K562 (cell line): Measurements from ENCODE around the gene GTF2I. TPM values are rescaled to one million over a fixed set of nuclear protein-coding genes. Genes with fewer than 3 reads are reported as not detected.

ENCODE experiments used
- ARID4B ChIP-seq: sonication (generic); formaldehyde crosslinking; IDR thresholded peaks from 2 replicates; pipeline ENCODE4 v1.8.0; 2022; ENCODE audit warnings: mild to moderate bottlenecking, missing genetic modification reagents
- BCOR ChIP-seq: fragments of 450-650 bp; IDR thresholded peaks from 2 replicates; pipeline ENCODE4 v1.6.1; 2016
- CEBPB ChIP-seq: fragments of 450-650 bp; IDR thresholded peaks from 2 replicates; pipeline ENCODE4 v1.6.1; 2016; ENCODE audit warnings: missing genetic modification characterization, missing compliant biosample characterization
- CXXC5 ChIP-seq: fragments of 250-450 bp; sonication (Bioruptor Pico); IDR thresholded peaks from 2 replicates; pipeline ENCODE4 v1.8.0; 2022; ENCODE audit warnings: inconsistent platforms, mild to moderate bottlenecking, moderate library complexity
- EZH2 ChIP-seq: IDR thresholded peaks from 2 replicates; pipeline ENCODE4 v1.6.1; 2012; ENCODE audit warnings: low read depth, mild to moderate bottlenecking, inconsistent platforms, low read length, borderline replicate concordance
- ILK ChIP-seq: fragments of 450-650 bp; IDR thresholded peaks from 2 replicates; pipeline ENCODE4 v1.6.1; 2016; ENCODE audit warnings: missing genetic modification characterization, low read depth, mild to moderate bottlenecking, missing compliant biosample characterization, moderate library complexity, borderline replicate concordance
- MAX ChIP-seq: sonication (generic); formaldehyde crosslinking; IDR thresholded peaks from 2 replicates; pipeline ENCODE4 v1.9.0; 2022; ENCODE audit warnings: mild to moderate bottlenecking, missing genetic modification reagents
- MYBL2 ChIP-seq, 2 experiments: fragments of 450-650 bp in 1 of 2; sonication (generic) in 1 of 2; formaldehyde crosslinking in 1 of 2; IDR thresholded peaks; 2 replicates each; pipeline versions ENCODE4 v1.6.1 to v1.8.1; 2017 to 2022; ENCODE audit warnings: borderline replicate concordance in 1 of 2, inconsistent platforms in 1 of 2, low read depth in 1 of 2, mild to moderate bottlenecking in 1 of 2, missing genetic modification reagents in 1 of 2, moderate library complexity in 1 of 2
- NELFE ChIP-seq: IDR thresholded peaks from 2 replicates; pipeline ENCODE4 v1.6.1; 2011; ENCODE audit warnings: mild to moderate bottlenecking; ENCODE audit not compliant: insufficient read depth, insufficient read length
- NR2C2 ChIP-seq, 2 experiments: fragments of 200-800 bp in 1 of 2; sonication (Bioruptor generic) in 1 of 2; sonication (generic) in 1 of 2; formaldehyde crosslinking in 1 of 2; IDR thresholded peaks; 2 replicates each; pipeline versions ENCODE4 v1.6.1 to v1.8.0; 2016 to 2022; ENCODE audit warnings: mild to moderate bottlenecking in 1 of 2, missing compliant biosample characterization in 1 of 2, missing genetic modification characterization in 1 of 2, missing genetic modification reagents in 1 of 2
- PHF20 ChIP-seq: fragments of 450-650 bp; IDR thresholded peaks from 2 replicates; pipeline ENCODE4 v1.6.1; 2018; ENCODE audit not compliant: partially characterized antibody
- PYGO2 ChIP-seq: fragments of 450-650 bp; IDR thresholded peaks from 2 replicates; pipeline ENCODE4 v1.6.1; 2016; ENCODE audit warnings: mild to moderate bottlenecking, missing genetic modification characterization, moderate library complexity, missing compliant biosample characterization
- RBM34 ChIP-seq: fragments of 200-400 bp; formaldehyde crosslinking; IDR thresholded peaks from 2 replicates; pipeline ENCODE4 v1.6.1; 2018; ENCODE audit warnings: low read length, borderline replicate concordance; ENCODE audit not compliant: insufficient read depth
- RBM39 ChIP-seq: fragments of 200-400 bp; formaldehyde crosslinking; optimal IDR thresholded peaks from 2 replicates; pipeline ENCODE3; 2018; ENCODE audit warnings: low read depth, low read length
- SMARCB1 ChIP-seq: IDR thresholded peaks from 2 replicates; pipeline ENCODE4 v1.6.1; 2011; ENCODE audit warnings: improper control_type of control experiment, low read depth; ENCODE audit not compliant: insufficient read length
- ZBTB26 ChIP-seq: fragments of 450-650 bp; formaldehyde crosslinking; IDR thresholded peaks from 2 replicates; pipeline ENCODE4 v1.4.0; 2022; ENCODE audit warnings: missing genetic modification characterization
- ZNF140 ChIP-seq: fragments of 250-450 bp; sonication (Bioruptor Pico); IDR thresholded peaks from 2 replicates; pipeline ENCODE4 v1.8.0; 2021; ENCODE audit warnings: moderate library complexity, mild to moderate bottlenecking, inconsistent platforms
- ZNF354B ChIP-seq: fragments of 250-450 bp; sonication (Bioruptor Pico); IDR thresholded peaks from 2 replicates; pipeline ENCODE4 v1.4.0; 2020
- ZNF436 ChIP-seq: fragments of 250-450, 450-650 bp; sonication (Bioruptor Pico); formaldehyde crosslinking; IDR thresholded peaks from 2 replicates; pipeline ENCODE4 v1.7.0; 2020; ENCODE audit warnings: mild to moderate bottlenecking
- ZNF444 ChIP-seq: fragments of 250-450 bp; sonication (Bioruptor Pico); IDR thresholded peaks from 2 replicates; pipeline ENCODE4 v1.4.0; 2020; ENCODE audit warnings: mild to moderate bottlenecking, moderate library complexity
- ZNF589 ChIP-seq: fragments of 200-800 bp; sonication (Bioruptor generic); IDR thresholded peaks from 2 replicates; pipeline ENCODE4 v1.6.1; 2016; ENCODE audit warnings: low read depth, missing genetic modification characterization, missing compliant biosample characterization
- ZNF75A ChIP-seq: fragments of 450-650 bp; formaldehyde crosslinking; IDR thresholded peaks from 2 replicates; pipeline ENCODE4 v1.4.0; 2020; ENCODE audit warnings: mild to moderate bottlenecking
- polyA plus RNA-seq, 8 experiments: library from polyadenylated mRNA; depleted of rRNA in 4 of 8; stranded (reverse) in 5 of 8; unstranded in 3 of 8; fragments of >200 nt; fragmentation: Nextera tagmentation in 2 of 8; fragmentation: Illumina TruSeq in 1 of 8; extraction: Ambion mirVana in 2 of 8; extraction: Trizol in 1 of 8; gene quantifications; 2 replicates each; pipeline versions ENCODE4 v1.2.1 to v1.2.3, GENCODE V29; 2011 to 2014; ENCODE audit warnings: inconsistent platforms in 1 of 8, missing spikeins in 1 of 8
- total RNA-seq, 7 experiments: library from RNA; depleted of rRNA in 6 of 7; stranded (reverse); fragments of >200 nt in 6 of 7; fragmentation: Illumina TruSeq in 2 of 7; extraction: Trizol in 2 of 7; gene quantifications; 2 replicates each; pipeline versions ENCODE4 v1.2.1 to v1.2.3, GENCODE V29; 2011 to 2021; ENCODE audit warnings: low replicate concordance in 1 of 7

GTF2I gene
- total and polyA plus RNA-seq, 9 of the 15 experiments (the other 6 are each of a cell fraction or from before 2014, with no cell fraction given): 8.4 to 161 (median 90.0) TPM

DNA sequence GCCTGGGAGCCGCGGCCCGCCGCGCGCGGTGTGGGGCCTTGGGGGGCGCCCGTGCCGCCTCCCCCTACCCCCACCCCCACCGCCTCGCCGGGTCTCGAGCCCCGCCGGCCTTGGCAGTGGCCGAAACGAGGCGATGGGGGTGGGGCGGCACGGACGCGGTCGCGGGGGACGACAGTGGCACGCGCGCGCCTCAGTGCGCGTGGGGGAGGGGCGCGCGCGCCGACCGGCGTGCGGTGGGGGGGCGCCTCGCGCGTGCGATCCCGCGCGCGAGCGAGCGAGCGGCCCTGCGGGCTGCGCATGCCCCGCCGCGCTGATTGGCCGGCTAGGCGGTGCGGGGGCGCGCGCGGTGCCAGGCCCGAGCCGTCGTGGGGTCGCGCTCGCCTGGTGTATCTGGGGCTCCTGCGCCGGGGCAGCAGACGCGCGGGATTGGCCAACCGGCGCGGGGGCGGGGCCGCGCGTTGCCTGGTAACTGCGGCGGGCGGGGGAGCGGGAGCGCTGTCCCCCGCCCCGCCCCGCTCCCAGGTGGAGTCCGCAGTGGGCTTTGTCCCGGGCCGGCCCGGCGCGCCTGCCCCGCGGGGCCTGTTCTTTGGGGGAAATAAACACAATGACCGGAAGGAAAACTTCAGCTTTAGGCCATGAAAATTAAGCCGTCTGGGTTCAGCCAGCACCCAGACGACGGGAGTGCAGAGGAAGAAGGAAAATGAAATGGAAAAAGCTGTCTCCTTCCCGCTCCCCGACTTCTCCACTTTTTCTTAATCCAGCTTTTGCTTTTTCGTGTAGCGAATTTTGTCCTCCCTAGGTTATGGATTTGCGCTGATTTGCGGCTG is 873 bp downstream of the GTF2I start (continued):
- peak; percentile 47; the same call in 1 of the 2 replicates for TF ChIP-seq ARID4B
- TF ChIP-seq MAX (CRISPR knock-in tag): no peak
- no peak for TF ChIP-seq ZNF75A (CRISPR knock-in tag)
- TF ChIP-seq EZH2: no peak
- TF ChIP-seq ZNF436: no peak
- no peak for TF ChIP-seq ZNF354B (CRISPR knock-in tag)
- TF ChIP-seq RBM39: no peak
- no peak for TF ChIP-seq PYGO2 (tag)
- TF ChIP-seq NR2C2 (CRISPR knock-in tag; IDR thresholded peaks at IDR 0.05): no peak
- TF ChIP-seq NR2C2 (tag; IDR thresholded peaks at IDR 0.05): peak; percentile 61; the same call in 1 of the 2 replicates
- peak; percentile 89 for TF ChIP-seq CXXC5 (CRISPR knock-in tag)
- TF ChIP-seq ZBTB26 (CRISPR knock-in tag): no peak
- no peak for TF ChIP-seq NELFE
- TF ChIP-seq SMARCB1: no peak
- TF ChIP-seq PHF20: no peak
- no peak for TF ChIP-seq ZNF140 (CRISPR knock-in tag)
- TF ChIP-seq RBM34: no peak
- TF ChIP-seq CEBPB: no peak
- TF ChIP-seq ZNF589 (CRISPR knock-in tag): peak; percentile 82
- TF ChIP-seq BCOR: no peak
- no peak for TF ChIP-seq MYBL2 (IDR thresholded peaks at IDR 0.05; ENCODE audit: low read depth)
- TF ChIP-seq MYBL2 (CRISPR knock-in tag; IDR thresholded peaks at IDR 0.05; ENCODE audit: borderline replicate concordance): no peak
- TF ChIP-seq ILK: no peak
- no peak for TF ChIP-seq ZNF444 (CRISPR knock-in tag)
